GM21529 (cell line): ENCODE data around the gene SAP30BP.
"Not testable (repeated sequence)": the region's sequence is repeated elsewhere in the genome, so short reads cannot be mapped to it uniquely, and the experiment has no call there.

Source experiments
- ATAC-seq: cut with Tn5 transposase; IDR thresholded peaks from one replicate; pipeline ENCODE4 v1.9.1; 2021; ENCODE audit not compliant: unreplicated experiment

SAP30BP gene

DNA sequence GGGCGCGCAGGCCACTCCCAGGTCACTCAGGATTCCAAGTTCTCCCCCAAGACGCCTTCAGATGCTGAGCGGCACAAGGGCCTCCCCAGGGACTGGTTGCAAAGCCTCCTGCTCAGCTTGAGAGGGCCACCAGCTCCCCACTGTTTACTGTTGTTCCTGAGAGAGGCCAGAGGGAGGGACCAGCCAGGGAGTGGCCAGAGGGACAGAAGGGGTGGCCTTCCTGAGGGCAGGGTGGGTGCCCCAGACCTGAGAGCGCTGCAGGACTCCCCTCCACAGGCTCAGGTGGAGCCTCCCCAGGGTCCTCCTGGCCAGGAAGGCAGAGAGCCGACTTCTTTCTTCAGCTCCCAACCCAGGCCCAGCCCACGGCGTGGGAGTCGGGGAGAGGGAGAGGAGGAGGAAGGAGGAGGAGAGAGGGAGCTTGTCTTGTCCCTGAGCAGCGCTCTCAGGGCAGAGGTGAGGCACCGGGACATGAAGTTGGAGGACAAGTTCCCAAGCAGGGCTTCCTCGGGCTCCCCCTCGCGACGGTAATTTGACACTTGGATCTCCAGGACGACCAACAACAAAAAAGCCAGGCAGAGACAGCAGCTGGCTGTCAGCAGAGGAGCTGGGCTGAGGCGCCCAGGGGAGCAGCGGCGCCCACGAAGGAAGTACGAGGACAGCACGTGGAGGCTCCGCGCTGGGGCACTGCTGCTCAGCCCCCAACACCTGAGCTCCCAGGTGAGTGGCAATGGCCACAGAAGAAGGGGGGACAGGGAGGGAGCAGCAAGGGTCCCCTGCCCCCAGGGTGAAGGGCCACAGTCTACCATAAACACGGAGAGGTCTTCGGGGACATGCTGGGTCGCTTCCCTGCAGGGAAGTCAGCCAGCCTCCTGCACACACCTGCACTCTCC is 33.4 kb upstream of the SAP30BP start:
- no peak for ATAC-seq

DNA sequence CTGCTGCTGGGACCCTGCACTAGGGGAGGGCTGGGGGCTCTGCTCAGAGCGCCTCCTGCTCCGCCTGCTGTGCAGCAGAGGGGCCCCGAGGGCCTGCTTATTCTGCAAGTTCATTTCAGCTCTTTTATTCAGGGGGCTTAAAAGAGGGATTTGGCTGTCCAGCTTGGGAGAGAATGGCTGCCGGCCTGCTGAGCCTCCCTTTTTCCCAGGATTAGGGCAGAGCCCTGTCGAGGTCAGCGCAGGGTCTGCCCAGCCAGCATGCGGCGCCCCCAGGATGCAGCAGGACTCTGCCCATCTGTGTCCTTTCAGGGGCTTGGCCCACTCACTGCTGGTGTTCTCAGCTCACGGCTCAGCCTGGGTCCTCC is 32.8 kb upstream of the SAP30BP start:
- ATAC-seq = no peak

DNA sequence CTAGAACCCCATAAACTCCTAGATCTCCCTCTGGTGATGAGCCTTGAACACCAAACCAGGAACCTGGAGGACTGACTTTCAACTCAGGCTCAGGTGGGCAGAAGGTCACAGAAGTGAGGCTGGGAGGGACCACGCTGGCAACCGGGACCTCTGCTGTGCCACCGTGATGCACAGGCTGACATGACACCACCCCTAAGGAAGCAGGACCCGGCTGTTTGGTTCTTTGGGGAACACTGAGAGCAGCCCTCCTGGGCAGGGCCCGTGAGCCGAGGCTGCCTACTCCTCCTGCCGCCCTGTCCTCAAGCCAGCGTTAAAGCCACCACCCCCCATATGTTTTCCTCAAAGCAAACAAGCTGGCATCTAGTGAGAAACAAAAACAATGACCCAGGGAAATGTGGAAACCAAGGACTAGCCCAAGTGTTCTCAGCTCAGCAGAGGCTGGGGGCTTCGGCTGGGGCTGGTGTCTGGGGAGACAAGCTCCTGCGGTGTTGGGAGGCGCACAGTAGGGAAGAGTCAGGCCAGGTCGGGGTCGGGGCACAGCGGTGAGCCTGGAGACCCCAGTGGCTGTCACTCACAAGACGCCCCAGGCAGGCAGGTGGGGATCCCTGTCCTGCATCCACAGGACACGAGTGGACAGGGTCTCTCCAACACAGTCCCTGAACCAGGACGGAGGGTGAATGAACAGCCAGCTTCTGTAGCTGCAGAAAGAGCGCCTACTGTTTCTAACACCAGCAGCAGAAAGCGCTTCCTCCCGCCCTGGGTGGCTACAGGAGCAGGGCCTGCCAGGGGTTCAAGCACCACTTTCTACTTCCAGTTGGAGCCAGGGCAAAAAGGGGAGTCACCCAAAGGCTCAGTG is 32.2 kb upstream of the SAP30BP start:
- no peak for ATAC-seq

DNA sequence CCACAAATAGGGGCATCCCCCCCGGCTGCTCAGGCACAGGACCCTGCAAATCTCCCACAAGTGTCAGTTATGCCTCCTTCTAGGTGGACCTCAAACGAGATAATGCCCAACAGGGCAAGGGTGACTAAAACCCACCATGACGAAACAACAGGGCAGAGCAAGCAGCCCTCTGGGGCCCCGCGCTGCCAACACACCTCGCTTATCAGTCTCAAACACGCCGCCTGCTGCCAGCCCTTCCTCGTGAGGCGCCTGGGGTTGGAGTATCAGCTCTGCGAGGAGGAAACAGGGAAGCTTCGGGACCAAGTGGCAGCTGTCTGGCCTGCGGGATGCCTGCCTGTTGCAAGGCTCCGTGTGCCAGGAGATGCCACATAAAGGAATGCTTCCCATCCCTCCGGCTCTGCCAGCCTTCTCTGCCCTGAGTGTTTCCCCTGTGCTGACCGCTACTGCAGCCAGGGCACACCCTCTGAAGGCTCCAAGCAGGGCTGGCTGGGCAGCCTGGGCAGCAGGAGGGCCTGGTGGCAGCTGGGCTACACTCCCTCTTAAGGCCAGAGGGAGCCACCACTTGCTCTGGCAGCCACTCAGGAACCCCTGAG is 31.4 kb upstream of the SAP30BP start:
- no peak for ATAC-seq

DNA sequence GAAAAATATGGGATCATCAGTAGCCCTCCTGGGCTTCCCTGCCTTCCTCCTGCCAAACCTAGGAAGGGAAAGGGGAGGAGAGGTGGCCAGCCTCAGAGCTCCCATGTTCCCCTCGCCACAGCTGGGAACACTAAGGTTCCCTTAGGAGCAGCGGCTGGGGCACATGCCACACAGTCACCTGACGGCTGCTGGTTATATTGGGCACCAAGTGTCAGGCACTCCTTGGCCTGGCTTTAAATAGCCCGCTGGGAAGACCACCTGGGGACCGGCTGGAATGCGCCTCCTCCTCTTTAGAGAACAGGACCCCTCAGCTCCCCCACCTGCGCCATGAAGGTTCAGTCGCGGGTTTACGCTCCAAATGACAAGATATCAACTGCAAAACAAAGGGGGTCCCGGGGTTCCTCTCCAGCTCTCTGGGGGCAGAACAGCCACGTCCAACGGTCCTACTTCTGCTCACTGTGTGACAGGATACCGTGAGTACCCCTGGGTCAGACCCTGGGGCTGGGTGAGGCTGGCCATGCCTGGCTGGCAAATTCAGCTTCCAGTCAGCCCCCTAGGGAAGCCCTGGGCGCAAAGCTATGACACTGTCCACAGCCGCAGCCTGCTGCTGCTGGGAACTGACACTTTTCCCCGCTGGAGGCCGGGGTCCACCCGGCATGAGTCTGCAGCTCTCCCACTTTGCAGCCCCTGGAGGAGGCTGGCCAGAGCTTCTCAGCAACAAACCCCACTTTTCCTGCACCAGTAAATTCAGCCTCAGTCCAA is 30.6 kb upstream of the SAP30BP start:
- no peak for ATAC-seq

DNA sequence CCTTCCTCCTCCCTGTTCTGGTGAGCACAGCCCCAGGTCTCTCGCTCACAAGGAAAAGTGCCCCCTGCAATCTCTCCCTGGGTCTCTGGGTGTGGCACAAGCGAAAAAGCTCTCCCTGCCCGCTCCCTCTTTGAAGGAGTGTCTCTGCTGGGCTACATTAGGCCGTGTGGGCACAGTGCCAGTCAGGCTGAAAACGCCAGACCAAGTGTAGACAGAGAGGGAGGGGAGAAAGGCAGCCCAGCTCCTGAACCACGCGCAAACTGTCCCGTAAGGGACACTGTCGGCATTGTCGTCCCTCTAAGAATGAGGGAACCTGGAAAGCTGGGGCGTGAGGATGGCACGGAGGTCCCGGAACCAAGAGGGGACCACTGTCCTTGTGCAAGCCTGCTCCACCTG is 30.0 kb upstream of the SAP30BP start:
- ATAC-seq = no peak

DNA sequence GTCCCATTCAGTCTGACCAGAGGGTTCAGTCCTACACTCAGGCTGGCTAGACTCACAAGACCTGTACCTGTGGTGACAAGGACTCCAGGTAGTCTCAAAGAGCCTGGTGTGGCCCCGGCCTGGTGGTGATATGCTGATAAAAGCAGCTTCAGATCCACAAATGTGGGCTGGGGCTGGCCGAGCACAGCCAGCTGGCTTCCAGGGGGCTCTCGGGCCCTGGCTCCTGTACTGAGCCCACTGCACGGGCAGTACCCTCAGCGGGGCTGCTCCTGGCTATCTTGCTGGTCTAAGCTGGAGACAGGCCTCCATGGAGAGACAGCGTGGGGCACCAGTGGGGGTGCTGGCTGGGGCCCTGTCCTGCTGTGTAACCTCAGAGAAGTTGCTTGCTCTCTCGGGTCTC is 29.6 kb upstream of the SAP30BP start:
- ATAC-seq = no peak

DNA sequence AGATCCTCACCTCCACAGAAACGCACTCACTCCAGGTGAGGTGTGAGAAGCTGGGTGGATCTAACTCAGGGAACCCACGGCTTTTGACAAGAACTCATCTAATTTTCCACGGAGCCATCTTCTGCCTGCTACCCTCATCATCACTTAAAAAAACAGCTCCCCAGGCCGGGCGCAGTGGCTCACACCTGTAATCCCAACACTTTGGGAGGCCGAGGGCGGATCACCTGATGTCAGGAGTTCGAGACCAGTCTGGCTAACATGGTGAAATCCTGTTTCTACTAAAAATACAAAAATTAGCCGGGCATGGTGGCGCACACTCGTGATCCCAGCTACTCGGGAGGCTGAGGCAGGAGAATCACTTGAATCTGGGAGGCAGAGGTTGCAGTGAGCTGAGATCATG is 29.1 kb upstream of the SAP30BP start:
- not testable (repeated sequence) for ATAC-seq

DNA sequence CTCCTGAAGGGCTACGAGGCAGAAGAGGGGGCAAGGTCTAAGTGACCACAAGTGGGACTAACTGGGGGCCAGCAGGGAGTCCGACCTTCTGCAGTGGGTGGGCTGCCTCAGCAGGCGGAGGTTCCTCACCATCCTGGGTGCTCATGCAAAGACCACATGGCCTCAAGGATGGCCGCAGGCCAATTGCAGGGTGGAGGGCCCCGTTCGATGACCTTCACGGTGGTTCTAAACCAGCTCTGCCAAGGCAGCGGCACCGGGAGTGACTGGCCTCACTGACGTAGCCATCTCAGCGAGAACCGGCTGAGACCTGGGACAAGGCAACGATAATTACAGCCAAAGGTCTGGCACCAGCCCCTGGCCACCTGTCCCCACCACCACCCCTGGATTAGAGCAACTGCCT is 28.2 kb upstream of the SAP30BP start:
- no peak for ATAC-seq

DNA sequence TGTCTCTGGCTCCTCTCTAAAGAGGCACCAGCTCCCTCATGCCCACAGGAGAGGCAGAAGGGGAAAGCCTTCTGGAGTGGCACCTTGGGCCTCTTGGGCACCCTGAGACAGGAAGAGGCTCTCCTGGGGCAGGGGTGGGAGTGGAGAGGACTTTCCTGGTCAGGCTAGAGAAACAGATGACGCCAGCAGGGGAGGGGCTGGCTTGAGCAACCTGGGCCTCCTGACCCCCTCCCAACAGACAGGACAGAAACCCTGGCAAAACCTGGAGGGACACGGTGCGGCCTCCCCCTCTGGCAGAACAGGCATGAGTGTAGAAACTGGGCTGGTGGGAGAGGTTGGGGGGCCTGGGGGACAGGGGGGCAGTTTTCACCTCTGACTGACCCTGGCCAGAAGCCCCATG is 27.8 kb upstream of the SAP30BP start:
- ATAC-seq = no peak

DNA sequence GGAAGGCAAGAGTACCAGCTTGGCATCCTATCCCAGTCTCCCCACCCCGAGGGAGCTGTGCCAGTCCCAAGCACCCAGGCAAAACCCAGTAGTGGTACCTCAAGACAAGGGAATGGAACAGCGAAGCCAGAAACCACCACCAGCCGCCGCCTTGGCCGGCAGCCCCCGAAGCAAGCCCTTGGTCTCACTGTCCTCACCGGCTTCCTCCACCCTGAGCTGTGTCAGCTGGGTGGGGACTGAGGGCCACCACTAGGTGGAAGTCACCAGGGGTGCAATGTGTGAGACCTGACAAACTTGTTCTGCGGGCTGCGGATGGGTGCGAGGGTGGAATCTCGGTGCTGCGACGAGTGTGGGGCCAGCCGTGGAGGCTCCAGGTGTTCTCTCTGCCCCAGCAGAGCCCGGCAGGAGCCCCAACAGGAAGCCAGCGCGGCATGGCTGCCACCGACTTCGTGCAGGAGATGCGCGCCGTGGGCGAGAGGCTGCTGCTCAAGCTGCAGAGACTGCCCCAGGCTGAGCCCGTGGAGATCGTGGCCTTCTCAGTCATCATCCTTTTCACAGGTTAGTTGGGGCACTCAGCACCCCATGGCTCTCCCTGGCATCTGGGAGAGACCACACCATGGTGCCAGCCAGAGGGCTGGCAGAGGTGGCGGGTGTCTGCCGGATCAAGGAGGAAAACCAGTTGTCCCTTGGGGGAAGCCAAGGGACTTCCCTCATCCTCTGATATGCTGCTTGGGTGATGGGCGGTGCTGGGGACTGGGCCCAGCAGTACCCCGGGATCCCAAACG is 27.2 kb upstream of the SAP30BP start:
- no peak for ATAC-seq

DNA sequence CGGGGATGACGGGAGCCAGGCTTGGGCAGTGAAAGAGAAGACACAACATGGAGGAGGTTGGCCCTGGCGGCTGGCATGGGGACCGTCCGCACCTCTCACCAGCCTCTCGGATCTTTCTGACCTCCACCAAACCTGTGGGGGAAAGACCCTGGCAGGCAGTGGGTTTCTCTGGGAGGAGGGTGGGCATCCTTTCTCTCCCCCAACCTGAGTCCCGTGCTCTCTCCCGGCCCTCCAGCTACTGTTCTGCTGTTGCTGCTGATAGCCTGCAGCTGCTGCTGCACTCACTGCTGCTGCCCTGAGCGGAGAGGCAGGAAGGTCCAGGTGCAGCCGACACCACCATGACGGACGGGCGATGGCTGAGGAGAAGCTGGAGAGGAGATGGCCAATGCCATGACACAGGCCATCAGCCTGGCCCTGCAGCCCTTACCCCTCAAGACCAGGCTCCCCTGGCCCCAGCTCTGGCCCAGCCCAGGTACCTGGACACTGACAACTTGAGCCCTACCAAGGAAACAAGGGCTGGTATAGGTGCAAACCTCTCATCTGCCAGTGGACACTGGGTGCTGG is 26.5 kb upstream of the SAP30BP start:
- no peak for ATAC-seq

DNA sequence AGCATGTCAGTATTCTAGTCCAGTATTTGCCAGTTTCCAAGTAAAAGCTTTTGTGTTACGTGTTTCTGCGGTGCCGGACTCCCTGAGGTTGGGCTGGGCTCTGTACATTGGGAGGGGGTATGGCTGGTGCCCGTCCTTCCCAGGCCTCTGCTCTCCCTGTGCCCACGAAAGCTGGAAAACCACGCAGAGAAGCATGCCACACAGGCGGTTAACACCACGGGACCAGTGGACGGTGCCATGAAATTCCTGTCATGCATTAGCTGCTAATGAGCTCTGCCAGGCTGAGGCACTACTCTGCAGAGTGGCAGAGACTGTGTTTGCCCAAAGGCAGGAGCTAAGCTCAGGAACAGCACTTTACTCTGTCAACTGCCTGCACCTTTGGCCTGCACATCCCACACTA is 25.8 kb upstream of the SAP30BP start:
- no peak for ATAC-seq

DNA sequence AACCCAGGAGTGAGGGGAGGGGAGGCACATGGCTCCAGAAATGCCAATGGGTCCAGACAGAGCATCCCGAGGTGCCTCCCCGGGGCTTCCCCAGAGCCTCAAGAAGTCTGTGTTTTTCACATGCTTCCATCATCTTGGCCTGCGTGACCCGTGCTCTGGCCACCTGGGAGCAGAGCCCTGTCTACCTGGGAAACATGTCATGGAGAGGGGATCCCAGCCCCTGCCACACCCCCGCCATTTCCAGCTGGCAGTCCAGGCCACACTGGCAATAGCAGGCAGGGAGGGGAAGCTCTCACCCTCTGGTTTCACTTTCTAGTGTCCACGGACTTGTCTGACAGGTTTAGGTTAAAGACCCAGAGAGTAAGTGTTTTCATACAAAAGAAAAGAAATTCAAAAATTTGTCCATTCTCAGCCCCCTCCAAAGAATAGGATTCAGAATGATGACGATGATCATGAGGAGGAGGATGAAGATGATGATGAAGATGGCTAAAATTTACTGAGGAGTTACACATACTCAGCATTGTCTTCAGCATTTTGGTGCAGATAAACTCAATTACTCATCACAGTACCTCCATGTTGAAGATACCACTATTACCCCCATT is 24.9 kb upstream of the SAP30BP start:
- no peak for ATAC-seq

DNA sequence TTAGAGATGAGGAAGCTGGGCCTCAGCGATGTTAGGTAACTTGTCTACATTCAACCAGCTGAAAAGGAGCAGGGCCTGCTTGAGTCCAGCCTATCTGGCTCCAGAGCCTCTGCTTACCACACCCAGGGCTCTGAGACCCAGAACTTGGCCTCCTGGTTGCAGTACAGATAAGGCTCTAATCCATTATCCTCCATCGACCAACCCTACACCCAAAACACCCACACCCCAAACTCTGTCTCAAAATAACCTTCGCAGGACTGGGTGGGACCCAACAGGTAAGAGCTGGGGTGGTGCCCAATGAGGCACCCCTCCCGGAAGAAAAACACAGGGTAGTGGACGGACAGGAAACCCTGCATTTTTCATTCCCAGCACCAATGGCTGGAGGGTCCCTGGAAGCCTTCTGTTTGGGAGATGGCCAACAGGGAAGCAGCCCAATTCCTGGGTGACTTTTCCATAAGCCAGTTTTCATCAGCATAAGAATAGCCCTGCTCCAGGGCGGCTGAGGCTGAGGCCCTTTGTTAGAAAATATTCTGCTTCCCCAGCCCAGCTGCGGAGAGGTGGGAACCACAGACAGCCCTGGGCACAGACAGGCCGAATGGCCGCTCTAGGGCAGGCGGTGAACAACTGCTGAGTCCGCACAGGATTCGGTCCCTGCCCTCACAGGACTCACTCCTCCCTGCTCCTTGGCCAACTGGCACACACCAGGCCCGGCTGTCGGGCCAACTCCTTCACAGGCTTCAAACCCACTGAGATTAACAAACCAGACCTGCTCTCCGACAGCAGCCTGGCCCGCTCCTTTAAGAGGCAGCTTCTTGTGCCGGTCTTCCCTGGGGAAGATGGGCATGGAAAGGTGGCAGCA is 24.1 kb upstream of the SAP30BP start:
- no peak for ATAC-seq

DNA sequence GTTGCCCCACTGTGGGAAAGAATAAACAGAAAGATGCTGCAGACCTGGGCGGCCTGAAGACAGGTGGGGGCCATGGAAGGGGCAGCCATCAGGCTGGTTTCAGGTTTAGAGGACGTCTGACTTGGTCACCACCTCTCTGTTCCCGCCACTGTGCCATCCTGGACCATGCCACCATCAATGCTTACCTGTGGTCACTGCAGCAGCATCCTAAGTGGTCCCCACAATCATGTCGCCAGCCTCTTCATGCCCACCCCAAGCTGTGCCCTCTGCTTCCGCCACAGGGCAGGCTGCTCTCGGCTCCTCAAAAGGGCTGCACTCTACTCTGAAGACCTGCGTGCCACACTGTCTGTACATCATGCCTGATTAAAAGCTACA is 23.5 kb upstream of the SAP30BP start:
- ATAC-seq = no peak

DNA sequence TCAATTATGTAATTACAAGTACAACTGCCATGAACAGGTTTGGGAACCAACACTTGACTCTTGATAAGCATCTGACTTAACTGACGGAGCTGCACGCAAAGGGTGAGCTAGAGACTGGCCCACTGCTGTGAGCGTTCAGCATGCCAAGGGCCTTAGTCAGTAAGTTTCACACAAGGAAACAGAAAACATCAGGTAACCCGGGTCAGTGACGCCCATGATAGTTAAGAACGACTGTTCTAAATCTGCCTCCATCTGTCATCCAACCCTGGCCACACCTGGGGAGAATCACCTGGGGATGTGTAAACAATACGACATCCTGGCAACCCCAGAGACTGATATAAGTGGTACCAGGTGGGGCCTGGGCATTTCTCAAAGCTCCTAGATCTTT is 21.6 kb upstream of the SAP30BP start:
- no peak for ATAC-seq

DNA sequence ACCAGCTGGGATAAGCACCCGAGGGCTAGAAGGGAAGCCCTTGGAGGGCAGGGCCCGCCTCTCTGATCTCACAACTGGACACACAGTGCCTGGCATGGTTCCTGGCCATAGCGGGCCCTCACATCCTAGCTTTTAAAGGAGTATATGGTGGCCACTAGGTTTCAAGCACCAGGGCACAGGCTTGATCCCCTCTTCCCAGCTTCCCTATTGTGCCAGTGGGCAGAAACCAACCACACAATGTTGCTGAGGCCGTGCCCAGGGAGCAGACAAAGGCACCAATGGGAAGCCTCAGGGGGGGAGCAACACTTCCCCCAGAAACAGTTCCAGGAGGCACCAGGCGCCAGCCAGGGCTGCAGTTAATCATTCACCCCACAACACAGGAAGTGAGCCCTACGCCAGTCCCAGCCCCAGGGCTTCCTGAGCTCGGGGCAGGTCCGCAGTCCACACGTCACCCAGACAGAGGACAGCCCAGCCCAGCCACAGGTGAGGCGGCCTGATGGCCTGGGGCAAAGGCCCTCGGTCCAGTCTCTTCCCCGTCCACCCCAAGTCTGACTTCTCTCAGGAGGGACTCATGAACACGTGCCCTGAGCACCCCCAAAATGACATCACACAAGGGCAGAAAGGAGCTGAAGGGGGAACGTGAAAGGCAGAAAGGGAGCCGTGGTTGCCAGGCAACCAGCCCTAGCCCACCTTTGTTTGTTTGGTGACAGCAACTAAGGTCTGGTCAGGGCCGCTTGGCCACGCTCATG is 21.1 kb upstream of the SAP30BP start:
- ATAC-seq = peak; percentile 68
